Measurements from ENCODE around the gene CYB5D1.

- TF ChIP-seq CTCF (IDR thresholded peaks at IDR 0.05) (no peak), POLR2A (IDR thresholded peaks at IDR 0.05) (no peak)
Measured at GRCh38 chr17:7816926-7817642, 40.7 kb upstream of the CYB5D1 start.
